K562 (cell line): ENCODE results near the gene SETDB1. TPM values are rescaled to one million over a fixed set of nuclear protein-coding genes. Genes with fewer than 3 reads are reported as not detected.
A peak's percentile ranks its signal among the peaks of the same experiment; 100 is the strongest.

ENCODE experiments used
- ATF2 ChIP-seq: sonication (generic); formaldehyde crosslinking; IDR thresholded peaks from 2 replicates; pipeline ENCODE4 v1.8.1; 2022; ENCODE audit warnings: missing genetic modification reagents
- ATF6 ChIP-seq: sonication (generic); formaldehyde crosslinking; IDR thresholded peaks from 2 replicates; pipeline ENCODE4 v1.4.0; 2020; ENCODE audit warnings: mild to moderate bottlenecking, missing genetic modification reagents
- CBX5 ChIP-seq: IDR thresholded peaks from 2 replicates; pipeline ENCODE4 v1.6.1; 2014; ENCODE audit warnings: low read depth, borderline replicate concordance
- CCAR2 ChIP-seq: fragments of 200-400 bp; formaldehyde crosslinking; IDR thresholded peaks from 2 replicates; pipeline ENCODE4 v1.6.1; 2017; ENCODE audit warnings: mild to moderate bottlenecking, low read depth, low read length
- CSDE1 ChIP-seq, 2 experiments: fragments of 450-650 bp; IDR thresholded peaks; 2 replicates each; pipeline ENCODE4 v1.6.1; 2016; ENCODE audit warnings: mild to moderate bottlenecking in 1 of 2
- E2F3 ChIP-seq: fragments of 250-450 bp; sonication (Bioruptor Pico); IDR thresholded peaks from 2 replicates; pipeline ENCODE4 v1.4.0; 2020; ENCODE audit warnings: mild to moderate bottlenecking
- EP400 ChIP-seq: fragments of 450-650 bp; IDR thresholded peaks from 2 replicates; pipeline ENCODE4 v1.6.1; 2017; ENCODE audit warnings: antibody characterized with exemption, mild to moderate bottlenecking, moderate library complexity
- ERF ChIP-seq: fragments of 450-650 bp; formaldehyde crosslinking; IDR thresholded peaks from 2 replicates; pipeline ENCODE4 v1.4.0; 2020; ENCODE audit warnings: mild to moderate bottlenecking, mixed read lengths
- FOXP1 ChIP-seq: sonication (generic); formaldehyde crosslinking; IDR thresholded peaks from 2 replicates; pipeline ENCODE4 v1.8.0; 2022; ENCODE audit warnings: mild to moderate bottlenecking, missing genetic modification reagents
- HOXB6 ChIP-seq: fragments of 250-450 bp; sonication (Bioruptor Pico); IDR thresholded peaks from 2 replicates; pipeline ENCODE4 v1.5.1; 2022; ENCODE audit warnings: mild to moderate bottlenecking, borderline replicate concordance
- SMARCA5 ChIP-seq: fragments of 450-650 bp; IDR thresholded peaks from 2 replicates; pipeline ENCODE4 v1.6.1; 2016
- TAF7 ChIP-seq: fragments of 450-650 bp; IDR thresholded peaks from 2 replicates; pipeline ENCODE4 v1.6.1; 2016; ENCODE audit warnings: missing genetic modification characterization, missing compliant biosample characterization
- ZFPM2 ChIP-seq: fragments of 250-450 bp; sonication (Bioruptor Pico); IDR thresholded peaks from 2 replicates; pipeline ENCODE4 v1.5.1; 2022; ENCODE audit warnings: mild to moderate bottlenecking
- ZKSCAN3 ChIP-seq: fragments of 250-450 bp; sonication (Bioruptor Pico); IDR thresholded peaks from 2 replicates; pipeline ENCODE4 v1.4.0; 2020
- ZNF224 ChIP-seq: sonication (generic); formaldehyde crosslinking; IDR thresholded peaks from 2 replicates; pipeline ENCODE4 v1.8.0; 2022; ENCODE audit warnings: mild to moderate bottlenecking, missing genetic modification reagents
- ZNF384 ChIP-seq: IDR thresholded peaks from 2 replicates; pipeline ENCODE4 v1.6.1; 2012; ENCODE audit warnings: low read depth, low read length, improper control_type of control experiment
- ZNF449 ChIP-seq: fragments of 250-450 bp; sonication (Bioruptor Pico); IDR thresholded peaks from 2 replicates; pipeline ENCODE4 v1.8.0; 2022; ENCODE audit warnings: moderate library complexity, mild to moderate bottlenecking, inconsistent platforms
- ZNF561 ChIP-seq: fragments of 450-650 bp; formaldehyde crosslinking; conservative IDR thresholded peaks from 2 replicates; pipeline ENCODE4 v1.4.0; 2020; ENCODE audit warnings: mild to moderate bottlenecking, moderate library complexity
- ZNF717 ChIP-seq: fragments of 250-450 bp; sonication (Bioruptor Pico); IDR thresholded peaks from 2 replicates; pipeline ENCODE4 v1.5.0; 2021
- polyA plus RNA-seq, 8 experiments: library from polyadenylated mRNA; depleted of rRNA in 4 of 8; stranded (reverse) in 5 of 8; unstranded in 3 of 8; fragments of >200 nt; fragmentation: Nextera tagmentation in 2 of 8; fragmentation: Illumina TruSeq in 1 of 8; extraction: Ambion mirVana in 2 of 8; extraction: Trizol in 1 of 8; gene quantifications; 2 replicates each; pipeline versions ENCODE4 v1.2.1 to v1.2.3, GENCODE V29; 2011 to 2014; ENCODE audit warnings: inconsistent platforms in 1 of 8, missing spikeins in 1 of 8
- total RNA-seq, 7 experiments: library from RNA; depleted of rRNA in 6 of 7; stranded (reverse); fragments of >200 nt in 6 of 7; fragmentation: Illumina TruSeq in 2 of 7; extraction: Trizol in 2 of 7; gene quantifications; 2 replicates each; pipeline versions ENCODE4 v1.2.1 to v1.2.3, GENCODE V29; 2011 to 2021; ENCODE audit warnings: low replicate concordance in 1 of 7
- TF ChIP-seq, protein P1 (sequence below): fragments of 150-350 bp; conservative IDR thresholded peaks from 2 replicates; pipeline ENCODE4 v1.6.1; 2014; ENCODE audit warnings: low read length
- TF ChIP-seq, protein P2 (sequence below): fragments of 250-450 bp; sonication (Bioruptor Pico); IDR thresholded peaks from 2 replicates; pipeline ENCODE4 v1.5.0; 2020; ENCODE audit warnings: mild to moderate bottlenecking

The SETDB1 gene
- total and polyA plus RNA-seq, 9 of the 15 experiments (the other 6 are each of a cell fraction or from before 2014, with no cell fraction given), result 21.5 to 64.4 (median 42.0) TPM

- TF ChIP-seq ATF6, result no peak
- TF ChIP-seq ZNF384, result peak; percentile 98
- peak; percentile 70 for TF ChIP-seq EP400
- TF ChIP-seq SMARCA5, result no peak
- no peak for TF ChIP-seq FOXP1 (CRISPR knock-in tag)
- TF ChIP-seq ZNF561, result no peak
- TF ChIP-seq, protein P1, sequence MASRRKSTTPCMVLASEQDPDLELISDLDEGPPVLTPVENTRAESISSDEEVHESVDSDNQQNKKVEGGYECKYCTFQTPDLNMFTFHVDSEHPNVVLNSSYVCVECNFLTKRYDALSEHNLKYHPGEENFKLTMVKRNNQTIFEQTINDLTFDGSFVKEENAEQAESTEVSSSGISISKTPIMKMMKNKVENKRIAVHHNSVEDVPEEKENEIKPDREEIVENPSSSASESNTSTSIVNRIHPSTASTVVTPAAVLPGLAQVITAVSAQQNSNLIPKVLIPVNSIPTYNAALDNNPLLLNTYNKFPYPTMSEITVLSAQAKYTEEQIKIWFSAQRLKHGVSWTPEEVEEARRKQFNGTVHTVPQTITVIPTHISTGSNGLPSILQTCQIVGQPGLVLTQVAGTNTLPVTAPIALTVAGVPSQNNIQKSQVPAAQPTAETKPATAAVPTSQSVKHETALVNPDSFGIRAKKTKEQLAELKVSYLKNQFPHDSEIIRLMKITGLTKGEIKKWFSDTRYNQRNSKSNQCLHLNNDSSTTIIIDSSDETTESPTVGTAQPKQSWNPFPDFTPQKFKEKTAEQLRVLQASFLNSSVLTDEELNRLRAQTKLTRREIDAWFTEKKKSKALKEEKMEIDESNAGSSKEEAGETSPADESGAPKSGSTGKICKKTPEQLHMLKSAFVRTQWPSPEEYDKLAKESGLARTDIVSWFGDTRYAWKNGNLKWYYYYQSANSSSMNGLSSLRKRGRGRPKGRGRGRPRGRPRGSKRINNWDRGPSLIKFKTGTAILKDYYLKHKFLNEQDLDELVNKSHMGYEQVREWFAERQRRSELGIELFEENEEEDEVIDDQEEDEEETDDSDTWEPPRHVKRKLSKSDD, result no peak
- TF ChIP-seq CCAR2, result no peak
- TF ChIP-seq ERF (CRISPR knock-in tag), result peak; percentile 30; the same call in 1 of the 2 replicates
- TF ChIP-seq ATF2 (CRISPR knock-in tag), result no peak
- TF ChIP-seq, protein P2, sequence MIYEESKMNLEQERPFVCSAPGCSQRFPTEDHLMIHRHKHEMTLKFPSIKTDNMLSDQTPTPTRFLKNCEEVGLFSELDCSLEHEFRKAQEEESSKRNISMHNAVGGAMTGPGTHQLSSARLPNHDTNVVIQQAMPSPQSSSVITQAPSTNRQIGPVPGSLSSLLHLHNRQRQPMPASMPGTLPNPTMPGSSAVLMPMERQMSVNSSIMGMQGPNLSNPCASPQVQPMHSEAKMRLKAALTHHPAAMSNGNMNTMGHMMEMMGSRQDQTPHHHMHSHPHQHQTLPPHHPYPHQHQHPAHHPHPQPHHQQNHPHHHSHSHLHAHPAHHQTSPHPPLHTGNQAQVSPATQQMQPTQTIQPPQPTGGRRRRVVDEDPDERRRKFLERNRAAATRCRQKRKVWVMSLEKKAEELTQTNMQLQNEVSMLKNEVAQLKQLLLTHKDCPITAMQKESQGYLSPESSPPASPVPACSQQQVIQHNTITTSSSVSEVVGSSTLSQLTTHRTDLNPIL, result no peak
- no peak for TF ChIP-seq ZNF717
- TF ChIP-seq ZKSCAN3 (CRISPR knock-in tag), result no peak
- TF ChIP-seq CBX5, result no peak
- TF ChIP-seq E2F3 (CRISPR knock-in tag), result no peak
- TF ChIP-seq ZFPM2 (CRISPR knock-in tag), result no peak
- no peak for TF ChIP-seq ZNF224
- TF ChIP-seq ZNF449, result no peak
- no peak for TF ChIP-seq TAF7 (tag)
- no peak for TF ChIP-seq CSDE1 (IDR thresholded peaks at IDR 0.05)
- 0 out of 2 replicates have a peak, but pooled peaks have one; percentile 48 for TF ChIP-seq HOXB6
These were observed 50.9 kb downstream of the SETDB1 start (continued) for GRCh38 chr1:150976879-150977694.
